Esophagus muscularis mucosa (tissue), 4 donors: ENCODE data around the gene ZBP1.

Experiments
- EP300 ChIP-seq: sonication (generic); formaldehyde crosslinking; IDR thresholded peaks from one replicate; pipeline ENCODE4 v1.6.1; 2017; ENCODE audit warnings: antibody characterized with exemption
- POLR2A ChIP-seq: fragments of 450-650 bp; IDR thresholded peaks from one replicate; pipeline ENCODE4 v1.6.1; 2017; ENCODE audit warnings: antibody characterized with exemption, moderate library complexity, mild to moderate bottlenecking, low read depth
- POLR2AphosphoS5 ChIP-seq, 2 donors: sonication (generic); formaldehyde crosslinking; IDR thresholded peaks; one replicate each; pipeline ENCODE4 v1.6.1; 2017; ENCODE audit warnings: antibody characterized with exemption in 2 of 2
- TF ChIP-seq, protein P1 (sequence below), 3 experiments: fragments of 200-600 bp in 2 of 3; fragments of 450-650 bp in 1 of 3; sonication (generic) in 2 of 3; IDR thresholded peaks; one replicate each; pipeline ENCODE4 v1.5.1; 2017 to 2019; ENCODE audit warnings: antibody characterized with exemption in 3 of 3, mild to moderate bottlenecking in 2 of 3, moderate library complexity in 1 of 3

GRCh38 chr20:57647006-57647932, 27.0 kb upstream of the ZBP1 start:
- TF ChIP-seq POLR2A: no peak
- TF ChIP-seq, protein P1, sequence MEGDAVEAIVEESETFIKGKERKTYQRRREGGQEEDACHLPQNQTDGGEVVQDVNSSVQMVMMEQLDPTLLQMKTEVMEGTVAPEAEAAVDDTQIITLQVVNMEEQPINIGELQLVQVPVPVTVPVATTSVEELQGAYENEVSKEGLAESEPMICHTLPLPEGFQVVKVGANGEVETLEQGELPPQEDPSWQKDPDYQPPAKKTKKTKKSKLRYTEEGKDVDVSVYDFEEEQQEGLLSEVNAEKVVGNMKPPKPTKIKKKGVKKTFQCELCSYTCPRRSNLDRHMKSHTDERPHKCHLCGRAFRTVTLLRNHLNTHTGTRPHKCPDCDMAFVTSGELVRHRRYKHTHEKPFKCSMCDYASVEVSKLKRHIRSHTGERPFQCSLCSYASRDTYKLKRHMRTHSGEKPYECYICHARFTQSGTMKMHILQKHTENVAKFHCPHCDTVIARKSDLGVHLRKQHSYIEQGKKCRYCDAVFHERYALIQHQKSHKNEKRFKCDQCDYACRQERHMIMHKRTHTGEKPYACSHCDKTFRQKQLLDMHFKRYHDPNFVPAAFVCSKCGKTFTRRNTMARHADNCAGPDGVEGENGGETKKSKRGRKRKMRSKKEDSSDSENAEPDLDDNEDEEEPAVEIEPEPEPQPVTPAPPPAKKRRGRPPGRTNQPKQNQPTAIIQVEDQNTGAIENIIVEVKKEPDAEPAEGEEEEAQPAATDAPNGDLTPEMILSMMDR (IDR thresholded peaks at IDR 0.05): no peak
- no peak for TF ChIP-seq POLR2AphosphoS5 (IDR thresholded peaks at IDR 0.05)
- no peak for TF ChIP-seq EP300
